NT2/D1 (cell line): ENCODE results near the gene ECI2.

Experiments
- SUZ12 ChIP-seq: IDR thresholded peaks from 2 replicates; pipeline ENCODE4 v1.6.1; 2011; ENCODE audit not compliant: insufficient read length, insufficient read depth; ENCODE audit errors: extremely low read depth
- YY1 ChIP-seq: IDR thresholded peaks from 2 replicates; pipeline ENCODE4 v1.6.1; 2011; ENCODE audit not compliant: insufficient read length, insufficient read depth

GRCh38 chr6:4112366-4112765 is 23.0 kb downstream of the ECI2 start:
- no peak for TF ChIP-seq YY1
- TF ChIP-seq SUZ12 = no peak
